Panc1 (cell line): ENCODE measurements around the gene SLC7A14. TPM values are rescaled to one million over a fixed set of nuclear protein-coding genes. Genes with fewer than 3 reads are reported as not detected.

ENCODE experiments used
- ATAC-seq: fragments of 200-7000 bp; cut with Tn5 transposase; 2 replicates; pipeline ENCODE4 v1.9.1; 2020; ENCODE audit warnings: mild to moderate bottlenecking, moderate library complexity
- BruUV-seq: library from RNA; stranded (reverse); fragments of 400-500 nt; replicated peaks from 2 replicates; lab custom pipeline; 2021; lab: Mats Ljungman, UMichigan
- CTCF ChIA-PET: fragments of 300-600 bp; sonication (Branson Sonifier 250); formaldehyde crosslinking; loops from one replicate; lab custom pipeline; 2022; ENCODE audit warnings: antibody characterized with exemption; lab: Charles Lee
- POLR2A ChIA-PET: fragments of 300-600 bp; sonication (Branson Sonifier 250); formaldehyde crosslinking; loops from one replicate; lab custom pipeline; 2022; ENCODE audit warnings: antibody characterized with exemption; lab: Charles Lee
- DNase-seq: peaks from one replicate; pipeline ENCODE4 v3.0.0-alpha.2; 2010; ENCODE audit warnings: low read depth, low spot score
- H3K27ac ChIP-seq: 2 replicates; pipeline ENCODE4 v1.5.1; 2011; ENCODE audit warnings: mild to moderate bottlenecking, low read length, inconsistent platforms
- H3K27me3 ChIP-seq: fragments of 200-500 bp; sonication (Bioruptor generic); 2 replicates; pipeline ENCODE4 v1.6.0; 2014; ENCODE audit warnings: low read length, inconsistent platforms; ENCODE audit not compliant: control insufficient read depth, insufficient read depth
- H3K36me3 ChIP-seq: fragments of 200-500 bp; sonication (Bioruptor generic); 2 replicates; pipeline ENCODE4 v1.5.1; 2014; ENCODE audit warnings: inconsistent platforms, mild to moderate bottlenecking, low read length, moderate library complexity; ENCODE audit not compliant: control insufficient read depth, insufficient read depth
- H3K4me1 ChIP-seq: 2 replicates; pipeline ENCODE4 v1.5.1; 2011; ENCODE audit warnings: inconsistent platforms, mild to moderate bottlenecking, low read length, moderate library complexity; ENCODE audit not compliant: control insufficient read depth, insufficient read depth
- H3K4me3 ChIP-seq, 2 experiments: 2 replicates each; pipeline ENCODE4 v1.5.1; 2011 to 2012; ENCODE audit warnings: low read depth in 2 of 2, low read length in 2 of 2, mild to moderate bottlenecking in 2 of 2, inconsistent platforms in 1 of 2, moderate library complexity in 1 of 2
- H3K9me3 ChIP-seq: fragments of 200-500 bp; sonication (Bioruptor generic); 2 replicates; pipeline ENCODE4 v1.5.1; 2014; ENCODE audit warnings: low read depth, mild to moderate bottlenecking, inconsistent platforms, low read length, moderate library complexity; ENCODE audit not compliant: control insufficient read depth, insufficient read depth
- POLR2AphosphoS5 ChIP-seq: IDR thresholded peaks from 2 replicates; pipeline ENCODE4 v1.6.1; 2012; ENCODE audit warnings: mild to moderate bottlenecking, low read depth, low read length, moderate library complexity
- SIN3A ChIP-seq: IDR thresholded peaks from 2 replicates; pipeline ENCODE4 v1.6.1; 2012; ENCODE audit warnings: low read depth, mild to moderate bottlenecking, low read length, moderate library complexity, borderline replicate concordance; ENCODE audit not compliant: insufficient read depth
- TCF7L2 ChIP-seq: IDR thresholded peaks from 2 replicates; pipeline ENCODE4 v1.6.1; 2011; ENCODE audit warnings: mild to moderate bottlenecking, low read depth, low read length, inconsistent platforms
- in situ Hi-C: cut with HindIII; loops from 2 replicates; pipeline ENCODE4 v1.10.0; 2016; ENCODE audit warnings: low sequenced_read_pairs, low pct_unique_long_range_greater_than_20kb
- intact Hi-C: fragments of 100-400 bp; cut with micrococcal nuclease; formaldehyde crosslinking; loops from one replicate; pipeline ENCODE4 v1.10.0; 2022; ENCODE audit not compliant: unreplicated experiment
- total RNA-seq: library from RNA; stranded (reverse); gene quantifications from one replicate; pipeline ENCODE4 v1.2.1, GENCODE V29; 2021; ENCODE audit not compliant: unreplicated experiment
- TF ChIP-seq, protein P1 (sequence below), 2 experiments: IDR thresholded peaks; 2 replicates each; pipeline ENCODE4 v1.6.1; 2011 to 2012; ENCODE audit warnings: low read depth in 2 of 2, control low read depth in 1 of 2, low read length in 1 of 2, mild to moderate bottlenecking in 1 of 2, moderate library complexity in 1 of 2; ENCODE audit not compliant: insufficient read depth in 1 of 2
- TF ChIP-seq, protein P2 (sequence below): fragments of 450-650 bp; IDR thresholded peaks from 2 replicates; pipeline ENCODE4 v1.5.1; 2017; ENCODE audit warnings: mild to moderate bottlenecking

The SLC7A14 gene
- total RNA-seq, 1 experiment from 2014 or later = not detected

DNA sequence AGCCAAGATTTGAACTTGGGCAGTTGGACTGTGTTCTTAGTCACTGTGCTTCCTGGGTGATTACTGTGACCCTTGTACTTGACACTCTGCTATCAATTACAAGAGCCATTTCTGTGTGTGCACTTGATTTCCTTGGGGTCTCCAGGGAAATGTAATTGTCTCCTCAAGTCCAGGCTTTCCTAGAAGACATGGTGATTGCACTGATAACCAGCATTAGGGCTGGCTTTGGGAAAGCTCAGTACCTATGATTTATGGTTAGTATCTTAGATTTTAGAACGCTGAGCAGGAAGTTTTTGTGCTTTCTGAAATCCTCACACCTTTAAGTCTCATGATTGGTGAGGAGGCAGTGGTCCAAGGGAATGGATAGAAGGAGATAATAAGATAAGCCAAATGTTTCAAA, 168.8 kb downstream of the SLC7A14 start:
- in situ Hi-C loops (no loop called here), intact Hi-C loops (no loop called here)
- ChIA-PET CTCF (no interaction called here), POLR2A (no interaction called here)
- BruUV-seq = no TSS peak
- no peak overlapping the region for H3K4me3 ChIP-seq
- H3K9me3 ChIP-seq = no peaks in the 10 kb centered on the region
- ATAC-seq = no peak
- no peaks in the 10 kb centered on the region for H3K27me3 ChIP-seq
- no peak overlapping the region for H3K27ac ChIP-seq
- TF ChIP-seq TCF7L2 = no peak
- TF ChIP-seq, protein P1, sequence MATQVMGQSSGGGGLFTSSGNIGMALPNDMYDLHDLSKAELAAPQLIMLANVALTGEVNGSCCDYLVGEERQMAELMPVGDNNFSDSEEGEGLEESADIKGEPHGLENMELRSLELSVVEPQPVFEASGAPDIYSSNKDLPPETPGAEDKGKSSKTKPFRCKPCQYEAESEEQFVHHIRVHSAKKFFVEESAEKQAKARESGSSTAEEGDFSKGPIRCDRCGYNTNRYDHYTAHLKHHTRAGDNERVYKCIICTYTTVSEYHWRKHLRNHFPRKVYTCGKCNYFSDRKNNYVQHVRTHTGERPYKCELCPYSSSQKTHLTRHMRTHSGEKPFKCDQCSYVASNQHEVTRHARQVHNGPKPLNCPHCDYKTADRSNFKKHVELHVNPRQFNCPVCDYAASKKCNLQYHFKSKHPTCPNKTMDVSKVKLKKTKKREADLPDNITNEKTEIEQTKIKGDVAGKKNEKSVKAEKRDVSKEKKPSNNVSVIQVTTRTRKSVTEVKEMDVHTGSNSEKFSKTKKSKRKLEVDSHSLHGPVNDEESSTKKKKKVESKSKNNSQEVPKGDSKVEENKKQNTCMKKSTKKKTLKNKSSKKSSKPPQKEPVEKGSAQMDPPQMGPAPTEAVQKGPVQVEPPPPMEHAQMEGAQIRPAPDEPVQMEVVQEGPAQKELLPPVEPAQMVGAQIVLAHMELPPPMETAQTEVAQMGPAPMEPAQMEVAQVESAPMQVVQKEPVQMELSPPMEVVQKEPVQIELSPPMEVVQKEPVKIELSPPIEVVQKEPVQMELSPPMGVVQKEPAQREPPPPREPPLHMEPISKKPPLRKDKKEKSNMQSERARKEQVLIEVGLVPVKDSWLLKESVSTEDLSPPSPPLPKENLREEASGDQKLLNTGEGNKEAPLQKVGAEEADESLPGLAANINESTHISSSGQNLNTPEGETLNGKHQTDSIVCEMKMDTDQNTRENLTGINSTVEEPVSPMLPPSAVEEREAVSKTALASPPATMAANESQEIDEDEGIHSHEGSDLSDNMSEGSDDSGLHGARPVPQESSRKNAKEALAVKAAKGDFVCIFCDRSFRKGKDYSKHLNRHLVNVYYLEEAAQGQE (IDR thresholded peaks at IDR 0.05; ENCODE audit: insufficient read depth in 1 of 2, low read depth in 2 of 2, low read length in 1 of 2) = no peak
- no peak for TF ChIP-seq SIN3A
- TF ChIP-seq, protein P2, sequence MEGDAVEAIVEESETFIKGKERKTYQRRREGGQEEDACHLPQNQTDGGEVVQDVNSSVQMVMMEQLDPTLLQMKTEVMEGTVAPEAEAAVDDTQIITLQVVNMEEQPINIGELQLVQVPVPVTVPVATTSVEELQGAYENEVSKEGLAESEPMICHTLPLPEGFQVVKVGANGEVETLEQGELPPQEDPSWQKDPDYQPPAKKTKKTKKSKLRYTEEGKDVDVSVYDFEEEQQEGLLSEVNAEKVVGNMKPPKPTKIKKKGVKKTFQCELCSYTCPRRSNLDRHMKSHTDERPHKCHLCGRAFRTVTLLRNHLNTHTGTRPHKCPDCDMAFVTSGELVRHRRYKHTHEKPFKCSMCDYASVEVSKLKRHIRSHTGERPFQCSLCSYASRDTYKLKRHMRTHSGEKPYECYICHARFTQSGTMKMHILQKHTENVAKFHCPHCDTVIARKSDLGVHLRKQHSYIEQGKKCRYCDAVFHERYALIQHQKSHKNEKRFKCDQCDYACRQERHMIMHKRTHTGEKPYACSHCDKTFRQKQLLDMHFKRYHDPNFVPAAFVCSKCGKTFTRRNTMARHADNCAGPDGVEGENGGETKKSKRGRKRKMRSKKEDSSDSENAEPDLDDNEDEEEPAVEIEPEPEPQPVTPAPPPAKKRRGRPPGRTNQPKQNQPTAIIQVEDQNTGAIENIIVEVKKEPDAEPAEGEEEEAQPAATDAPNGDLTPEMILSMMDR = no peak
- TF ChIP-seq POLR2AphosphoS5 = no peak
- no peaks in the 10 kb centered on the region for H3K36me3 ChIP-seq
- no peaks in the 10 kb centered on the region for H3K4me1 ChIP-seq
- no peak for DNase-seq

GRCh38 chr3:170414202-170414663, 171.6 kb downstream of the SLC7A14 start:
- no TSS peak for BruUV-seq
- ATAC-seq (peak; percentile 61), DNase-seq (peak; percentile 68)
- ChIA-PET CTCF (interaction anchor here (0.6 to 2.3 kb wide), 13 partner anchors 9 to 460 kb away, joined by 3 to 52 read pairs (median 4); no protein-coding TSS in a partner anchor), POLR2A (interaction anchor here (0.5 to 0.9 kb wide), 3 partner anchors 11 to 455 kb away, joined by 3 to 6 read pairs (median 3); partner anchors contain the start of gene RPL22L1)
- TF ChIP-seq, protein P2 = peak; percentile 99
- TF ChIP-seq TCF7L2 (no peak), POLR2AphosphoS5 (no peak), SIN3A (no peak)
- TF ChIP-seq, protein P1 (IDR thresholded peaks at IDR 0.05; ENCODE audit: insufficient read depth in 1 of 2, low read depth in 2 of 2, low read length in 1 of 2) = no peak
- intact Hi-C loops (loop anchor here (1.0 to 5.0 kb wide), 3 partner anchors 278 to 434 kb away; no protein-coding TSS in a partner anchor), in situ Hi-C loops (no loop called here)
- Histone ChIP-seq H3K27me3 (no peaks in the 10 kb centered on the region), H3K27ac (no peak overlapping the region), H3K4me3 (no peak overlapping the region), H3K36me3 (no peaks in the 10 kb centered on the region), H3K4me1 (no peaks in the 10 kb centered on the region), H3K9me3 (no peaks in the 10 kb centered on the region)
